Panc1 (cell line): ENCODE measurements around the gene BBS5. TPM values are rescaled to one million over a fixed set of nuclear protein-coding genes. Genes with fewer than 3 reads are reported as not detected.

ENCODE experiments used
- ATAC-seq: fragments of 200-7000 bp; cut with Tn5 transposase; 2 replicates; pipeline ENCODE4 v1.9.1; 2020; ENCODE audit warnings: mild to moderate bottlenecking, moderate library complexity
- BruUV-seq: library from RNA; stranded (reverse); fragments of 400-500 nt; replicated peaks from 2 replicates; lab custom pipeline; 2021; lab: Mats Ljungman, UMichigan
- CTCF ChIA-PET: fragments of 300-600 bp; sonication (Branson Sonifier 250); formaldehyde crosslinking; loops from one replicate; lab custom pipeline; 2022; ENCODE audit warnings: antibody characterized with exemption; lab: Charles Lee
- POLR2A ChIA-PET: fragments of 300-600 bp; sonication (Branson Sonifier 250); formaldehyde crosslinking; loops from one replicate; lab custom pipeline; 2022; ENCODE audit warnings: antibody characterized with exemption; lab: Charles Lee
- DNase-seq: peaks from one replicate; pipeline ENCODE4 v3.0.0-alpha.2; 2010; ENCODE audit warnings: low read depth, low spot score
- H3K27ac ChIP-seq: 2 replicates; pipeline ENCODE4 v1.5.1; 2011; ENCODE audit warnings: mild to moderate bottlenecking, low read length, inconsistent platforms
- H3K27me3 ChIP-seq: fragments of 200-500 bp; sonication (Bioruptor generic); 2 replicates; pipeline ENCODE4 v1.6.0; 2014; ENCODE audit warnings: low read length, inconsistent platforms; ENCODE audit not compliant: control insufficient read depth, insufficient read depth
- H3K36me3 ChIP-seq: fragments of 200-500 bp; sonication (Bioruptor generic); 2 replicates; pipeline ENCODE4 v1.5.1; 2014; ENCODE audit warnings: inconsistent platforms, mild to moderate bottlenecking, low read length, moderate library complexity; ENCODE audit not compliant: control insufficient read depth, insufficient read depth
- H3K4me1 ChIP-seq: 2 replicates; pipeline ENCODE4 v1.5.1; 2011; ENCODE audit warnings: inconsistent platforms, mild to moderate bottlenecking, low read length, moderate library complexity; ENCODE audit not compliant: control insufficient read depth, insufficient read depth
- H3K4me3 ChIP-seq, 2 experiments: 2 replicates each; pipeline ENCODE4 v1.5.1; 2011 to 2012; ENCODE audit warnings: low read depth in 2 of 2, low read length in 2 of 2, mild to moderate bottlenecking in 2 of 2, inconsistent platforms in 1 of 2, moderate library complexity in 1 of 2
- H3K9me3 ChIP-seq: fragments of 200-500 bp; sonication (Bioruptor generic); 2 replicates; pipeline ENCODE4 v1.5.1; 2014; ENCODE audit warnings: low read depth, mild to moderate bottlenecking, inconsistent platforms, low read length, moderate library complexity; ENCODE audit not compliant: control insufficient read depth, insufficient read depth
- POLR2AphosphoS5 ChIP-seq: IDR thresholded peaks from 2 replicates; pipeline ENCODE4 v1.6.1; 2012; ENCODE audit warnings: mild to moderate bottlenecking, low read depth, low read length, moderate library complexity
- SIN3A ChIP-seq: IDR thresholded peaks from 2 replicates; pipeline ENCODE4 v1.6.1; 2012; ENCODE audit warnings: low read depth, mild to moderate bottlenecking, low read length, moderate library complexity, borderline replicate concordance; ENCODE audit not compliant: insufficient read depth
- TCF7L2 ChIP-seq: IDR thresholded peaks from 2 replicates; pipeline ENCODE4 v1.6.1; 2011; ENCODE audit warnings: mild to moderate bottlenecking, low read depth, low read length, inconsistent platforms
- in situ Hi-C: cut with HindIII; loops from 2 replicates; pipeline ENCODE4 v1.10.0; 2016; ENCODE audit warnings: low sequenced_read_pairs, low pct_unique_long_range_greater_than_20kb
- intact Hi-C: fragments of 100-400 bp; cut with micrococcal nuclease; formaldehyde crosslinking; loops from one replicate; pipeline ENCODE4 v1.10.0; 2022; ENCODE audit not compliant: unreplicated experiment
- total RNA-seq: library from RNA; stranded (reverse); gene quantifications from one replicate; pipeline ENCODE4 v1.2.1, GENCODE V29; 2021; ENCODE audit not compliant: unreplicated experiment
- TF ChIP-seq, protein P1 (sequence below): fragments of 450-650 bp; IDR thresholded peaks from 2 replicates; pipeline ENCODE4 v1.5.1; 2017; ENCODE audit warnings: mild to moderate bottlenecking
- TF ChIP-seq, protein P2 (sequence below), 2 experiments: IDR thresholded peaks; 2 replicates each; pipeline ENCODE4 v1.6.1; 2011 to 2012; ENCODE audit warnings: low read depth in 2 of 2, control low read depth in 1 of 2, low read length in 1 of 2, mild to moderate bottlenecking in 1 of 2, moderate library complexity in 1 of 2; ENCODE audit not compliant: insufficient read depth in 1 of 2

The BBS5 gene
- total RNA-seq, 1 experiment from 2014 or later = 7.5 TPM

DNA sequence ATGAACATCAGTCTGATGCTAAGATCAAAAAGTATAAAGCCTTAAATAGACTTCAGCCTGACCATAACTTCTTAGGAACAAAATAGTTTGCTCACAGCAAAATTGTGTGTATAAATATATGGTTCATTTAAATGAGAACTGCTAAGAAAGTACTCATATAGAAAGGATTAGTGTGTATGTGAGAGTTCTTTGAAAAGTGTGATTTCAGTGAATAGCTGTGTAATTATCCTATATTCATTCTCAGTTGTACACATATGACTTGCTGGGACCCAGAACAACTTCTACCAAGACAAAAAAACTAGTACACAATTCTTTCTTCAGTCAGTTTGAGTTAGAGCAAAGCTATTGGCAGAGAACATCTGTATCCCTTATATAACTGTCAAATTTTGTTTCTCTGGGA is 7.2 kb downstream of the BBS5 start:
- in situ Hi-C loops = no loop called here
- no TSS peak for BruUV-seq
- ATAC-seq (no peak), DNase-seq (no peak)
- no peaks in the 10 kb centered on the region for H3K4me1 ChIP-seq
- POLR2A ChIA-PET = no interaction called here
- TF ChIP-seq SIN3A = no peak
- TF ChIP-seq, protein P1, sequence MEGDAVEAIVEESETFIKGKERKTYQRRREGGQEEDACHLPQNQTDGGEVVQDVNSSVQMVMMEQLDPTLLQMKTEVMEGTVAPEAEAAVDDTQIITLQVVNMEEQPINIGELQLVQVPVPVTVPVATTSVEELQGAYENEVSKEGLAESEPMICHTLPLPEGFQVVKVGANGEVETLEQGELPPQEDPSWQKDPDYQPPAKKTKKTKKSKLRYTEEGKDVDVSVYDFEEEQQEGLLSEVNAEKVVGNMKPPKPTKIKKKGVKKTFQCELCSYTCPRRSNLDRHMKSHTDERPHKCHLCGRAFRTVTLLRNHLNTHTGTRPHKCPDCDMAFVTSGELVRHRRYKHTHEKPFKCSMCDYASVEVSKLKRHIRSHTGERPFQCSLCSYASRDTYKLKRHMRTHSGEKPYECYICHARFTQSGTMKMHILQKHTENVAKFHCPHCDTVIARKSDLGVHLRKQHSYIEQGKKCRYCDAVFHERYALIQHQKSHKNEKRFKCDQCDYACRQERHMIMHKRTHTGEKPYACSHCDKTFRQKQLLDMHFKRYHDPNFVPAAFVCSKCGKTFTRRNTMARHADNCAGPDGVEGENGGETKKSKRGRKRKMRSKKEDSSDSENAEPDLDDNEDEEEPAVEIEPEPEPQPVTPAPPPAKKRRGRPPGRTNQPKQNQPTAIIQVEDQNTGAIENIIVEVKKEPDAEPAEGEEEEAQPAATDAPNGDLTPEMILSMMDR = no peak
- TF ChIP-seq, protein P2, sequence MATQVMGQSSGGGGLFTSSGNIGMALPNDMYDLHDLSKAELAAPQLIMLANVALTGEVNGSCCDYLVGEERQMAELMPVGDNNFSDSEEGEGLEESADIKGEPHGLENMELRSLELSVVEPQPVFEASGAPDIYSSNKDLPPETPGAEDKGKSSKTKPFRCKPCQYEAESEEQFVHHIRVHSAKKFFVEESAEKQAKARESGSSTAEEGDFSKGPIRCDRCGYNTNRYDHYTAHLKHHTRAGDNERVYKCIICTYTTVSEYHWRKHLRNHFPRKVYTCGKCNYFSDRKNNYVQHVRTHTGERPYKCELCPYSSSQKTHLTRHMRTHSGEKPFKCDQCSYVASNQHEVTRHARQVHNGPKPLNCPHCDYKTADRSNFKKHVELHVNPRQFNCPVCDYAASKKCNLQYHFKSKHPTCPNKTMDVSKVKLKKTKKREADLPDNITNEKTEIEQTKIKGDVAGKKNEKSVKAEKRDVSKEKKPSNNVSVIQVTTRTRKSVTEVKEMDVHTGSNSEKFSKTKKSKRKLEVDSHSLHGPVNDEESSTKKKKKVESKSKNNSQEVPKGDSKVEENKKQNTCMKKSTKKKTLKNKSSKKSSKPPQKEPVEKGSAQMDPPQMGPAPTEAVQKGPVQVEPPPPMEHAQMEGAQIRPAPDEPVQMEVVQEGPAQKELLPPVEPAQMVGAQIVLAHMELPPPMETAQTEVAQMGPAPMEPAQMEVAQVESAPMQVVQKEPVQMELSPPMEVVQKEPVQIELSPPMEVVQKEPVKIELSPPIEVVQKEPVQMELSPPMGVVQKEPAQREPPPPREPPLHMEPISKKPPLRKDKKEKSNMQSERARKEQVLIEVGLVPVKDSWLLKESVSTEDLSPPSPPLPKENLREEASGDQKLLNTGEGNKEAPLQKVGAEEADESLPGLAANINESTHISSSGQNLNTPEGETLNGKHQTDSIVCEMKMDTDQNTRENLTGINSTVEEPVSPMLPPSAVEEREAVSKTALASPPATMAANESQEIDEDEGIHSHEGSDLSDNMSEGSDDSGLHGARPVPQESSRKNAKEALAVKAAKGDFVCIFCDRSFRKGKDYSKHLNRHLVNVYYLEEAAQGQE (IDR thresholded peaks at IDR 0.05; ENCODE audit: insufficient read depth in 1 of 2, low read depth in 2 of 2, low read length in 1 of 2) = no peak
- TF ChIP-seq TCF7L2 = no peak
- TF ChIP-seq POLR2AphosphoS5 = no peak
- peaks cover 2% of the 10 kb centered on the region for H3K36me3 ChIP-seq
- CTCF ChIA-PET = no interaction called here
- no peak overlapping the region for H3K27ac ChIP-seq
- no peak overlapping the region for H3K4me3 ChIP-seq
- H3K9me3 ChIP-seq = no peaks in the 10 kb centered on the region
- no peaks in the 10 kb centered on the region for H3K27me3 ChIP-seq
- intact Hi-C loops = no loop called here

DNA sequence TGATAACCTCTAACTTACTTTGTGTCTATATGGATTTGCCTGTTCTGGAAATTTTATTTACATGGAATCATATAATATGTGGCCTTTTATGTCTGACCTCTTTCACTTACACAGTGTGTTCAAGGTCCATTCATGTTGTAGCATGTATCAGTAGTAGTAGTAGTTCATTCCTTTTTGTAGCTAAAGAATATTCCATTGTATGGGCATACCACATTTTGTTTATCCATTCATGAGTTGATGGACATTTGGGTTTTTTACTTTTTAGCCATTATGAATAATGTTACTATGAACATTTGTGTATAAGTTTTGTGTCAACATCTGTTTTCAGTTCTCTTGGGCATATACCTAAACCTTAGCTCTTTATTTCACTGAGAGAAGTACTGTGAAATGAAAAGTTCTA is 11.5 kb downstream of the BBS5 start:
- in situ Hi-C loops (no loop called here), intact Hi-C loops (no loop called here)
- ChIA-PET POLR2A (no interaction called here), CTCF (no interaction called here)
- Histone ChIP-seq H3K36me3 (no peaks in the 10 kb centered on the region; the same call in none of the 2 replicates), H3K4me1 (no peaks in the 10 kb centered on the region), H3K4me3 (no peak overlapping the region), H3K27ac (no peak overlapping the region), H3K9me3 (no peaks in the 10 kb centered on the region), H3K27me3 (no peaks in the 10 kb centered on the region)
- ATAC-seq (no peak), DNase-seq (no peak)
- no peak for TF ChIP-seq TCF7L2
- TF ChIP-seq, protein P2 (IDR thresholded peaks at IDR 0.05; ENCODE audit: insufficient read depth in 1 of 2, low read depth in 2 of 2, low read length in 1 of 2) = no peak
- TF ChIP-seq POLR2AphosphoS5 = no peak
- TF ChIP-seq SIN3A = no peak
- TF ChIP-seq, protein P1 = no peak
- BruUV-seq = no TSS peak
